H1 (cell line): Measurements from ENCODE around the gene MPPED2. TPM values are rescaled to one million over a fixed set of nuclear protein-coding genes. Genes with fewer than 3 reads are reported as not detected.

Source experiments
- SP4 ChIP-seq: IDR thresholded peaks from 2 replicates; pipeline ENCODE4 v1.6.1; 2012; ENCODE audit warnings: low read length, inconsistent platforms
- polyA plus RNA-seq, 7 experiments: library from polyadenylated mRNA; depleted of rRNA in 3 of 7; stranded (reverse) in 5 of 7; unstranded in 2 of 7; fragments of >200 nt in 5 of 7; fragments of 200-250 nt in 2 of 7; gene quantifications; 1 replicate in 5 of 7; 2 replicates in 1 of 7; 4 replicates in 1 of 7; pipeline versions ENCODE4 v1.2.1 to v1.2.3, GENCODE V29; 2011 to 2013; ENCODE audit warnings: missing spikeins in 2 of 7, mixed read lengths in 2 of 7
- total RNA-seq: library from RNA; stranded (reverse); fragmentation: NEBNext Ultra II Directional; extraction: Animal tissue kit (Norgen Biotek cat#: 25700); gene quantifications from 2 replicates; pipeline ENCODE4 v1.2.1, GENCODE V29; 2021

The MPPED2 gene
- total and polyA plus RNA-seq, 2 of the 8 experiments (the other 6 are each of a cell fraction or from before 2014, with no cell fraction given): 1.3 to 3.5 TPM

- TF ChIP-seq SP4: no peak
These were observed 97.7 kb downstream of the MPPED2 start (continued) for GRCh38 chr11:30488304-30488998.
